ENCODE measurements around the gene ITGA6. TPM values are rescaled to one million over a fixed set of nuclear protein-coding genes. Genes with fewer than 3 reads are reported as not detected.

The ITGA6 gene
- total RNA-seq, 1 experiment from 2014 or later = 93.1 TPM

DNA sequence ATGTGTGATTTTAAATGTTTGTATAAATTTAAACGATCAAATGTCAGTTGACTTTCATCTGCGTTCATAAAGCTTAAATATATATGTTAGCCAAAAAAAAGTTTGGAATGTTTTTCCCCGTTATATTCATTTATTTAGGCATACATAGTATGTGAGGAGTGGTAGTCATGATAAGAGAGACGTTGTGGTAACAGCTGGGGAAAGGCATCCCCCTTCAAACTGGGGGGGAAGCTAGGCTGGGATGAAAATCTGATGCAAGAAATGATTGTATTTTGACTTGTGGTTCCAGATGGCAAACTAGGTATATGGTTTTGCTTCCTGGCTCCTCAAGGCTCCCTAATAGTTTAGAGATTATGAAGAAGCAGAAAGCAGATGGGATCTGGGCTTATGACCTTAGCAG lies 30.1 kb downstream of the ITGA6 start:
- ChIA-PET RAD21 (ENCODE audit: low non-redundant PET in 1 of 2, low total read pairs in 2 of 2, uncharacterized antibody in 2 of 2, unreplicated experiment in 2 of 2) (no interaction called here), CTCF (no interaction called here), POLR2A (interaction anchor here (0.7 kb wide), 1 partner anchor 31 kb away, joined by 3 read pairs; no protein-coding TSS in a partner anchor)
- no peaks in the 10 kb centered on the region for H3K9me2 ChIP-seq (ENCODE audit: insufficient read depth)
- H3K4me3 ChIP-seq (replicated peaks in 1 of 2; ENCODE audit: low read depth in 1 of 2, low read length in 2 of 2) = no peak overlapping the region
- no peak for ATAC-seq
- TF ChIP-seq EGR1 (IDR thresholded peaks at IDR 0.05; ENCODE audit: low read depth) = no peak
- TF ChIP-seq RAD21 (IDR thresholded peaks at IDR 0.05; ENCODE audit: low read depth) = no peak
- TF ChIP-seq FOSL1 (IDR thresholded peaks at IDR 0.05; ENCODE audit: low read depth) = no peak
- TF ChIP-seq POLR2AphosphoS5 (IDR thresholded peaks at IDR 0.05; ENCODE audit: low read depth, low read length) = no peak
- TF ChIP-seq JUND (IDR thresholded peaks at IDR 0.05) = no peak
- no peak for TF ChIP-seq CEBPB (IDR thresholded peaks at IDR 0.05; ENCODE audit: low read depth)
- no peak overlapping the region for H3K27ac ChIP-seq (ENCODE audit: low read depth, low read length)
- no peaks in the 10 kb centered on the region for H4K20me1 ChIP-seq (ENCODE audit: insufficient read depth)
- peaks cover 22 to 91% of the 10 kb centered on the region in 2 experiments for H3K4me1 ChIP-seq (ENCODE audit: control insufficient read depth in 1 of 2, insufficient read depth in 2 of 2, low read length in 2 of 2)
- DNase-seq (ENCODE audit: low read depth, low spot score) = no peak
- 0 out of 4 replicates have a peak, but pooled peaks cover 0 to 3% of the 10 kb centered on the region in 2 experiments for H3K36me3 ChIP-seq (ENCODE audit: control insufficient read depth in 1 of 2, insufficient read depth in 2 of 2, low read length in 2 of 2)
- no TSS peak for BruUV-seq (replicated peaks)
- no peak overlapping the region for H3K9ac ChIP-seq (ENCODE audit: low read length)
- H3K79me2 ChIP-seq (ENCODE audit: insufficient read depth, low read length) = peaks cover 98% of the 10 kb centered on the region
- H3K9me3 ChIP-seq (ENCODE audit: control insufficient read depth in 1 of 2, insufficient read depth in 1 of 2, low read depth in 1 of 2, low read length in 2 of 2) = no peaks in the 10 kb centered on the region
- H3K4me2 ChIP-seq (ENCODE audit: low read length) = no peak overlapping the region
- H2AFZ ChIP-seq (ENCODE audit: low read depth, low read length, poor library complexity, severe bottlenecking) = no peak overlapping the region
- intact Hi-C loops (cut with micrococcal nuclease) = no loop called here
- no peaks in the 10 kb centered on the region for H3K27me3 ChIP-seq (ENCODE audit: insufficient read depth, low read length)

DNA sequence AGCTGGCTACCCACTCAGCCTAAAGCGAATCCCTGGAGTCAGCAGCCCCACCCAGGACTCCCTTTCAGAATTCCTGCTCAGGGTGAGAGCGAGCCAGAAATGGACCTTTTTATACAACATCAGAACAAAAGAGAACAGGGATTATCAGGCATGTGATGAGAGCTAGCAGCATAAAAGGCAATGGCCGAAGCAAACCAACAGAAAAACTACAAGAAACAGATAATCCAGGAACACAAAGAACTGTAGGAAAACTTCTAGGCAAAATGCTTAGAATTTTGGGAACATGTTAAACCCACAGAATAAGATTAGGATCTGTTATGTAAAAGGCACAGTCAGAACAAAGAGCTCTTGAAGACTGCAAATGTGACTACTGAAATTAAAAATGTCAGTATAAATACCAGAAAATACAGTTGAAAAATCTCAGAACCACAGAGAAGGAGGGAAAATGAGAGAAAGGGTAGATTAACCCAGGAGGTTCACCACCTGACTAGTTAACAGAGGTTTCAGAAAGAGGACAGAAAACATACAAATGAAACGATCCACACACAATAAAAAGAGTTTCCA lies 31.3 kb downstream of the ITGA6 start:
- ChIA-PET RAD21 (ENCODE audit: low non-redundant PET in 1 of 2, low total read pairs in 2 of 2, uncharacterized antibody in 2 of 2, unreplicated experiment in 2 of 2) (no interaction called here), POLR2A (no interaction called here), CTCF (no interaction called here)
- Histone ChIP-seq H2AFZ (ENCODE audit: low read depth, low read length, poor library complexity, severe bottlenecking) (no peak overlapping the region), H3K27ac (ENCODE audit: low read depth, low read length) (no peak overlapping the region), H3K79me2 (ENCODE audit: insufficient read depth, low read length) (peaks cover 98% of the 10 kb centered on the region), H3K9me2 (ENCODE audit: insufficient read depth) (no peaks in the 10 kb centered on the region), H3K27me3 (ENCODE audit: insufficient read depth, low read length) (no peaks in the 10 kb centered on the region), H3K4me3 (replicated peaks in 1 of 2; ENCODE audit: low read depth in 1 of 2, low read length in 2 of 2) (no peak overlapping the region), H3K9me3 (ENCODE audit: control insufficient read depth in 1 of 2, insufficient read depth in 1 of 2, low read depth in 1 of 2, low read length in 2 of 2) (no peaks in the 10 kb centered on the region), H3K4me2 (ENCODE audit: low read length) (no peak overlapping the region), H3K4me1 (ENCODE audit: control insufficient read depth in 1 of 2, insufficient read depth in 2 of 2, low read length in 2 of 2) (peaks cover 32 to 91% of the 10 kb centered on the region in 2 experiments), H3K36me3 (ENCODE audit: control insufficient read depth in 1 of 2, insufficient read depth in 2 of 2, low read length in 2 of 2) (no peaks in the 10 kb centered on the region), H4K20me1 (ENCODE audit: insufficient read depth) (no peaks in the 10 kb centered on the region), H3K9ac (ENCODE audit: low read length) (no peak overlapping the region)
- BruUV-seq (replicated peaks) = no TSS peak
- no peak for TF ChIP-seq POLR2AphosphoS5 (IDR thresholded peaks at IDR 0.05; ENCODE audit: low read depth, low read length)
- no peak for TF ChIP-seq ELF1 (IDR thresholded peaks at IDR 0.05; ENCODE audit: borderline replicate concordance, low read depth)
- TF ChIP-seq, protein P1, sequence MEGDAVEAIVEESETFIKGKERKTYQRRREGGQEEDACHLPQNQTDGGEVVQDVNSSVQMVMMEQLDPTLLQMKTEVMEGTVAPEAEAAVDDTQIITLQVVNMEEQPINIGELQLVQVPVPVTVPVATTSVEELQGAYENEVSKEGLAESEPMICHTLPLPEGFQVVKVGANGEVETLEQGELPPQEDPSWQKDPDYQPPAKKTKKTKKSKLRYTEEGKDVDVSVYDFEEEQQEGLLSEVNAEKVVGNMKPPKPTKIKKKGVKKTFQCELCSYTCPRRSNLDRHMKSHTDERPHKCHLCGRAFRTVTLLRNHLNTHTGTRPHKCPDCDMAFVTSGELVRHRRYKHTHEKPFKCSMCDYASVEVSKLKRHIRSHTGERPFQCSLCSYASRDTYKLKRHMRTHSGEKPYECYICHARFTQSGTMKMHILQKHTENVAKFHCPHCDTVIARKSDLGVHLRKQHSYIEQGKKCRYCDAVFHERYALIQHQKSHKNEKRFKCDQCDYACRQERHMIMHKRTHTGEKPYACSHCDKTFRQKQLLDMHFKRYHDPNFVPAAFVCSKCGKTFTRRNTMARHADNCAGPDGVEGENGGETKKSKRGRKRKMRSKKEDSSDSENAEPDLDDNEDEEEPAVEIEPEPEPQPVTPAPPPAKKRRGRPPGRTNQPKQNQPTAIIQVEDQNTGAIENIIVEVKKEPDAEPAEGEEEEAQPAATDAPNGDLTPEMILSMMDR (IDR thresholded peaks at IDR 0.05 in 2 of 3, conservative IDR thresholded peaks at IDR 0.05 in 1 of 3; ENCODE audit: borderline replicate concordance in 1 of 3, insufficient read depth in 1 of 3, low read depth in 2 of 3, low read length in 2 of 3) = no peak
- TF ChIP-seq POLR2A (IDR thresholded peaks at IDR 0.05; ENCODE audit: borderline replicate concordance, extremely low read depth, insufficient read depth, insufficient read length) = no peak
- TF ChIP-seq, protein P2, sequence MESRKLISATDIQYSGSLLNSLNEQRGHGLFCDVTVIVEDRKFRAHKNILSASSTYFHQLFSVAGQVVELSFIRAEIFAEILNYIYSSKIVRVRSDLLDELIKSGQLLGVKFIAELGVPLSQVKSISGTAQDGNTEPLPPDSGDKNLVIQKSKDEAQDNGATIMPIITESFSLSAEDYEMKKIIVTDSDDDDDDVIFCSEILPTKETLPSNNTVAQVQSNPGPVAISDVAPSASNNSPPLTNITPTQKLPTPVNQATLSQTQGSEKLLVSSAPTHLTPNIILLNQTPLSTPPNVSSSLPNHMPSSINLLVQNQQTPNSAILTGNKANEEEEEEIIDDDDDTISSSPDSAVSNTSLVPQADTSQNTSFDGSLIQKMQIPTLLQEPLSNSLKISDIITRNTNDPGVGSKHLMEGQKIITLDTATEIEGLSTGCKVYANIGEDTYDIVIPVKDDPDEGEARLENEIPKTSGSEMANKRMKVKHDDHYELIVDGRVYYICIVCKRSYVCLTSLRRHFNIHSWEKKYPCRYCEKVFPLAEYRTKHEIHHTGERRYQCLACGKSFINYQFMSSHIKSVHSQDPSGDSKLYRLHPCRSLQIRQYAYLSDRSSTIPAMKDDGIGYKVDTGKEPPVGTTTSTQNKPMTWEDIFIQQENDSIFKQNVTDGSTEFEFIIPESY (IDR thresholded peaks at IDR 0.05; ENCODE audit: extremely low read depth, insufficient replicate concordance, low read length) = no peak
- TF ChIP-seq RAD21 (IDR thresholded peaks at IDR 0.05; ENCODE audit: low read depth) = no peak
- ATAC-seq = no peak
- intact Hi-C loops (cut with micrococcal nuclease) = no loop called here
- DNase-seq (ENCODE audit: low read depth, low spot score) = no peak

Data from HCT116 (cell line).